HG03159 (cell line): Measurements from ENCODE around the gene VTA1.
"Not testable (repeated sequence)": the region's sequence is repeated elsewhere in the genome, so short reads cannot be mapped to it uniquely, and the experiment has no call there.

ENCODE experiments used
- ATAC-seq: cut with Tn5 transposase; IDR thresholded peaks from one replicate; pipeline ENCODE4 v1.9.1; 2021; ENCODE audit warnings: mild to moderate bottlenecking, moderate library complexity; ENCODE audit not compliant: unreplicated experiment

The VTA1 gene

GRCh38 chr6:142223938-142224337 is 76.9 kb downstream of the VTA1 start:
- ATAC-seq, result no peak

DNA sequence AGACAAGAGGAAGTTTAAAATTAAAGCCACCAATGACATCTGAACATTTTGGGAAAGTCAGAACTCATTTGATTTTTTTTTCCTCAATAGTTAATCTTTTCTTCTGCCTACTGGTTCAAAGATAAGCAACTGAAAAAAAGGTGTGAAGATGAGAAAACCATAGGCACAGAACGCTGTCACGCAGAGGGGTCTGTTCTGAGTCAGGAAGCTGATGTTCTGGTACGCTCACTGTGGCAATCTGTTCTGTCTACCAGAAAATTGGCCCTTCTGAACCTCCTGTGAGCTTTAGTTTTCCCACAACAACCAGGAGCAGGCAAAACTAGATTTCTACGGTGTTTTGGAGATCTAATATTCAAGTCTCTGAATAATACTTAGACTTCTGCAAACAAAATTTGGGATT is 78.1 kb downstream of the VTA1 start:
- ATAC-seq, result no peak

GRCh38 chr6:142225552-142225951 is 78.5 kb downstream of the VTA1 start:
- ATAC-seq, result no peak

DNA sequence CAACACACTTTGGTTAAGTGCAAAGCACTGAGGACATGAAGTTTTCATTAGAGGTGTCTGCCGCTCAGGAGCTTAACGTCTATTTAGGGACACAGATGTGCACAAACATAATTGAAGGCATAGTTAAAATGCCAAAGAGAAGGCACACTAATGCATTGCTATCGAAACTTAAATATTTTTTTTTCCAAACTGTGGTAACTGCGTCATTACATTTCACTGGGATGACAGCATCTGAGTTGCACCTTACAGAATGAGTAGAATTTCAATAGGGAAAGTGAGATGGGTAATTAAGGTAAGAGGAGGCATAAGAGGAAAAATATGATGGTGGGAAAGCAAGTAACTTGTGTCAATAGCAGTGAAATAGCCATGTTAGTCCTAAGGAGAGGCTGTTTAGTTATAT is 79.7 kb downstream of the VTA1 start:
- ATAC-seq, result no peak

- not testable (repeated sequence) for ATAC-seq
Measured at GRCh38 chr6:142229518-142230270, 82.6 kb downstream of the VTA1 start.

DNA sequence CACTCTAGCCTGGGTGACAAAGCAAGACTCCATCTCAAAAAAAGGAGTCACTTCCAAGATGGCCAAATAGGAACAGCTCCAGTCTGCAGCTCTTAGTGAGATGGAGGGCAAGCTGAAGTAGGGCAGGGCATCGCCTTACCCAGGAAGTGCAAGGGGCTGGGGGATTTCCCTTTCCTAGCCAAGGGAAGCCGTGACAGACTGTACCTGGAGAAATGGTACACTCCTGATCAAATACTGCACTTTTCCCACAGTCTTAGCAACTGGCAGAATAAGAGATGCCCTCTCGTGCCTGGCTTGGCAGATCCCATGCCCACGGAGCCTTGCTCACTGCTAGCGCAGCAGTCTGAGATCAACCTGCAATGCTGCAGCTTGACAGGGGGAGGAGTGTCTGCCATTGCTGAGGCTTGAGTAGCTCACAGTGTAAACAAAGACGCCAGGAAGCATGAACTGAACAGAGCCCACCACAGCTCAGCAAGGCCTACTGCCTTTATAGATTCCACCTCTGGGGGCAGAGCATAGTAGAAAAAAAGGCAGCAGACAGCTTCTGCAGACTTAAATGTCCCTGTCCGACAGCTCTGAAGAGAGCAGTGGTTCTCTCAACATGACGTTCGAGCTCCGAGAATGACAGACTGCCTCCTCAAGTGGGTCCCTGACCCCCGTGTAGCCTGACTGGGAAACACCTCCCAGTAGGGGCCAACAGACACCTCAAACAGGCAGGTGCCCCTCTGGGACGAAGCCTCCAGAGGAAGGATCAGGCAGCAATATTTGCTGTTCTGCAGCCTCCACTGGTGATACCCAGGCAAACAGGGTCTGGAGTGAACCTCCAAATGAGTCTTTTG is 85.4 kb downstream of the VTA1 start:
- peak; percentile 71 for ATAC-seq

GRCh38 chr6:142233945-142234682 is 87.1 kb downstream of the VTA1 start:
- ATAC-seq, result no peak

DNA sequence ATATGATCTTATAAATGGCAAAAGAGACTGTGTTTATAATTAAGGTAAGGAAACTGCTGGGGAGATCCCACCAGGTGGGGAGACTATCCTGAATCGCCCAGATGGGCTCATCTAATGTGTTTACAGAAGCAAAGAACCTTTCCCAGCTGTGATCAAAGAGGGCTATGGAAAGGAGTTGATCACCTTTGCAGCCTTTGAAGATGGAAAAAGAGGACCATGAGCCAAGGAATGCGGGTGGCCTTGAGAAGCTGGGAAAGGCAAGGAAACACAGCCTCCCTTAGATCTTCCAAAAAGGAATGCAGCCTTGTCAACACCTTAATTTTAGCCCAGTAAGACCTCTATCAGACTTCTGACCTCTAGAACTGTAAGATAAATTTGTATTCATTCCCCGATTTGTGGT is 88.2 kb downstream of the VTA1 start:
- no peak for ATAC-seq

DNA sequence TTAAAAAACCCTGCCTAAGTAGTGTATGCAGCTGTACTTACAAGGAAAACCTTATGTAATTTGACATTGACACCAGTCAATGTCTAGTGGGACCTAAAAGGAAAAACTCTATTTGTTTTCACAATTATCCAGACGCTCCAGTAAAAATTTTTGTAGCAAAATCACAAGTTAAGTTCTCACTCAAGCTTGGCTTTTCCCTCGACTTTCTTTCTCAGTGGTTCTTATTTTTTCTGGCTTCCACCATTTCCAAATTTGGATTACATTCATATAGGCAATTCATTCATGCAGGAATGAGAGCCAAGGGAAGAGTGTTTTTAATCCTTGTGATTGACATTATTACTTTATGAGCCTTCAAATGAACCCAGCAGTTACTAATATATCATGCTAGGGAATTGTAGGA is 88.7 kb downstream of the VTA1 start:
- ATAC-seq, result no peak

DNA sequence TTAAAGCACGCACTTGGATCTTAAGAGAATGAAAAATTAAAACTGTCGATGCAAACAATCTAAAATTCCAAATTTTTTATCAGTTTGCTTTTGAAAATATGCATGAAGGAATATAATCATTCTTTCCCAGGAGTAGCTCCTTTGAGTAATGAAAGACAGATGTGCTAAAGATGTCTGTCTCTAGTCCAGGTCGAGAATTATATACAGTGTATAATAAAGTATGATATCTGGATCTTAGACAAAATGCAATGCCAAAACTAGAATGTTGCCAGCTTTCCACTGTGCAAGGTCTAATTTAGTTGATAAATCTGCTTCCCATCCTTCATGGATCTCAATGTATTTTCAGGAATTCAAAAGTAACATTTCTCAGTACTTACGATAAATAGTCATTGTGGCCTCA is 89.6 kb downstream of the VTA1 start:
- ATAC-seq, result no peak

DNA sequence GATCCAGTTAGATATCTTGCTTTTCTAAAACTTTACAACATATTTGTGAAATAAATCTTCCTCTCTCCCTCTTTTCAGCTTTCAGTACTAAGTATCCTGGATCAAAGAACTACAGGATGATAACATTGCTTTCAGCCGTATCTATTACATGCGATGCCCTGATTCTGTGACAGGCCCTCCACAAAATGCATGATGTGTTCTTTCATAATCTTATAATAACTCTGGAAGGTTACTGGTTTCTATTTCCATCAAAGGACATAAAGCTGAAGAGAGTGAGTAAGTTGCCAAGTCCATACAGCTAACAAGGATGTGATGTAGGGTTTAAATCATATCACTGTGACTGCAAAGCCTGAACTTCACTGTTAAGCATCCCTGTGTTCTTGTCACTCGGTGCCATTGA is 91.8 kb downstream of the VTA1 start:
- ATAC-seq, result no peak

GRCh38 chr6:142240179-142240578 is 93.1 kb downstream of the VTA1 start:
- no peak for ATAC-seq

DNA sequence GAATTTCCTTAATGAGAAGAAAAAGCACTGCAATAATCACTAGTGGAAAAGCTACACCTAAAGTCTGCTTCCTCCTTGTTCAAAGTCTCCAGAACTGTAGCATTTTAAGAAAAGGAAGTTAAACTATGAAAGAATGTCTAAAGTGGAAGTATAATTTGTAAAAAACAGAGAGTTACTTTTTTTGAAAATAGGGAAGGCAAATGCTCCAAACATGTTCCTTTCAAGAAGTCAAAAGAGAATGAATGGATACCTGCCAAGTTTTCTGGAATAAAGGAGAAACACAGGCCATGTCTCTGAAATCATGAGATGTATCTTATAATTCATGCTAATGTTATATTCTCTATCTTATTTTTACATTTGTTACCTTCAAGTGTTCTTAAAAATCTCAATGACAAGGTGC is 94.0 kb downstream of the VTA1 start:
- no peak for ATAC-seq

DNA sequence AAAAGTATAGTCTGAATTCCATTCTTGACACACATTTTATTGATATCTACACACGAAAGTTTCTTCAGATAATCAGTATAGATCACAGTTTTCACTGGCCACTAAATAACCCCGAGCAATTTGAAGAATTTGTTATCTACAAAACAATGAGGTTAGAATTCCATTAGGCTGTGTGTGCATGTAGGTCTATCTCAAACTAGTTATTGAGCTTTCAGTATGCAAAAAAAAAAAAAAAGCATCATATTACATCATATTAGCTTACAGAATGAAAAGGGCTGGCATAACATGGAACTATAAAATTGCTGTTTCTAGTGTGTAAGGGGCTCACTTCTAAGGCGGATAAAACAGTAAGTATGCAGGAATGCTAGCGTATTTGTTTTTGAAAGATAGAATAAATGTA is 95.2 kb downstream of the VTA1 start:
- no peak for ATAC-seq

GRCh38 chr6:142246960-142247359 is 99.9 kb downstream of the VTA1 start:
- ATAC-seq, result no peak

GRCh38 chr6:142249266-142249665 is 102.2 kb downstream of the VTA1 start:
- ATAC-seq, result no peak

DNA sequence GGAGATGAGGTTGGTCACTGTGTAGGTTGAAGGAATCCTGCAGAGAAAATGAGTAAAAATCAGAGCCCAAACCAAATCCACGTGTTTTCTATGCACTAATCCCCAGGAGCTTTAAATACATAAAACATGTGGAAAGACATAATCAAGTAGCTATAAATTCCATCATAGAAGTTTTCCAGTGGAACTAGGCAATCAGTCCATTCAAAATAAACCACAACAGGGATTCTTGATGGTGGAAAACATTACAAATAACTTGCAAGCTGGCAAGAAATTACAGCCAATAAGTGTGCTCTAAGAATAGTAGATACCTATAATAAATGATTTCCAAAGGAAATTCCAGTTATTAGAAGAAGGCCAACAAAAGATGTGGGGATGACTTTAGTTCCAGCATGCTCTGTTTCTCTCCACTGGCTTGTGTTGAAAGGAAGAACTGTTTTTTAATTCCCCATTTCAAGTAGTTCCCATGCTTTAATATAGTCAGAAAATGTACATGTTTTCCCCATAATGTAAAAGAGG is 104.9 kb downstream of the VTA1 start:
- no peak for ATAC-seq

GRCh38 chr6:142254513-142254912 is 107.5 kb downstream of the VTA1 start:
- ATAC-seq, result no peak

DNA sequence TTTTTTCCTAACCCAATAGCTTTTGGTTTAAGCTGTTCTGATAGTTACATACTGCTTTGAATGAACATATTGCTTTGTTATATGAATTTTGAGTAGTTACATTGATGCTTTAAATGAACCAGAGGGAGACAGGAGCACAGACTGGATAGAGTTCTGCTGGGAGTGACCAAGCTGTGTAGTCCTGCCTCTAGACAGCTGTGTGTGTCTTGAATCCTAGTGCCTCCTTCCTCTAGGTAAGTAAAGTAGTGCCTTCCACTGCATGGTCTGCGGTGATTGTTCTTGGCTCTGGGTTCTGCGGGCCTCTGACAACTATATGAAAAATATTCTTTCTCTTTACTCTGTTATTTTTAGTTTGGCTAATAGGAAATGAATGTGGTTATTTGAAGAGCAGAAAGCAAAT is 108.7 kb downstream of the VTA1 start:
- ATAC-seq, result no peak

- no peak for ATAC-seq
Measured at GRCh38 chr6:142258305-142258704, 111.2 kb downstream of the VTA1 start.

DNA sequence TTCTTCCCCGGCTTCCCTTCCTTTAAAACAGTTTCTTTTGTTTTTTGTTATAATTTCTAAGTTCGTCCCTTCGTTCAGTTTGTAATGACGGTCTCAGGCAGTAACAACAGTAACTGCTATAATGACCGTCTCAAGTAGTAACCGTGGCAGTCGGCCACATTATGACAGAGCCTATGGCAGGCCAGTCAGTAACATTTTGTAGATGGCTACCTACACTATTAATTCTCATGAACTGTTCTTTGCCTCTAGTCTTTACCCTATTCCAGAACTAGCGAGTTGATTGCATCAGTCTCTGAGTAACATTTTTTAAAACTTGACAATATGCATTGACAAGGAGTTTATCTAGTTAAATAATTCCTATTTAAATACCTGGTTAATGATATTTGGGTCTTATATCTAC is 111.7 kb downstream of the VTA1 start:
- ATAC-seq, result no peak
